Amniotic epithelial cell (primary cell): ENCODE data around the gene MAP3K10.

Experiments
- DNase-seq: peaks from one replicate; pipeline ENCODE4 v3.0.0-alpha.2; 2010; ENCODE audit warnings: low read depth

MAP3K10 gene

GRCh38 chr19:40174092-40174491, 17.1 kb upstream of the MAP3K10 start:
- no peak for DNase-seq

DNA sequence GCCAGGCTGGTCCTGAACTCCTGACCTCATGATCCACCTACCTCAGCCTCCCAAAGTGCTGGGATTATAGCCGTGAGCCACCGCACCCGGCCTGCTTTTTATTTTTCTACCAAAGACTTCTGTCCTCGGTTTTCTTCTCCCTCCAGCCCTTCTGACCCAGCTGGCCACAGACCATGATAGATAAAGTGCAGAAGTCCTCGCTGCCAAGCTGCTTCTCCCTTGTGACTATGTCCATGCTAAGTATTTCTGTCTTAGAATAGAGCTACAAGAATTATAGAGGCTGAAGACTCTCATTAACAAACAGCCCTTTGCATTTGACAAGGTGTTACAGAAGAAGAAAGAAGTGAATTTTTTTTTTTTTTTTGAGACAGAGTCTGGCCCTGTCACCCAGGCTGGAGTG, 15.4 kb upstream of the MAP3K10 start:
- no peak for DNase-seq

GRCh38 chr19:40177286-40178070, 13.7 kb upstream of the MAP3K10 start:
- DNase-seq, result no peak

DNA sequence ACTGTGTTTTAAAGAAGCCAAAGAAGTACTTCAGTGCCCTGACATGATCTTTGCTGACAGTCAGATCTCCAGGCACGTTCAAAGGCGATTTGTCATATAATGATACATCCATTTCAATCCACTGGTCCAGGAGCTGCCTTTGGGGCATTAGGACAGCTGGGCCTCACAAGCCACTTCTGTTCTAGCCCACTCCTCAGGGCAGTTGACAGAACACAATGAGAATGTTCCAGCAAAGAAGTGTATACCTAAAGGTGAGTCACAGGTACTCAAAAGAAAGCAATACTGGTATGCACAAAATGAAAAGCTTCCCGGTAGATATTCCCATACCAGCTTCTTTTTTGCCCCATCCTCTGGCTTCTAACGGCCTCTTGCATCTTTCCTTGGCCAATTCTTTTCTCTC, 12.5 kb upstream of the MAP3K10 start:
- no peak for DNase-seq

DNA sequence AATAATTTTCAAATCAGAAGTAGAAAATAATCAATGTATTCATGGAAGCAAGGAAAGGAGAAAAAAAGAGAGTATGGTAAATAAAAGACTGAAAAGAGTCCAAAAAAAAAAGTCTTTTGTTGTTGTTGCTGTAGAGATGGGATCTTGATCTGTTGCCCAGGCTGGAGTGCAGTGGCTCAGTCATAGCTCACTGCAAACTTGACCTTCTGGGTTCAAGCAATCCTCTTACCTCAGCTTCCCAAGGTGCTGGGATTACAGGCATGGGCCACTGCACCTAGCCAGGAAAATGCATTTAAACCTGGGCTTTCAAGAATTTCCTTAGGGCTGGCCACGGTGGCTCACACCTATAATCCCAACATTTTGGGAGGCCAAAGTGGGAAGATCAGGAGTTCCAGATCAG, 7.0 kb upstream of the MAP3K10 start:
- no peak for DNase-seq

GRCh38 chr19:40191836-40192646, 815 bp downstream of the MAP3K10 start:
- DNase-seq, result no peak

GRCh38 chr19:40192758-40193586, 1.7 kb downstream of the MAP3K10 start:
- DNase-seq, result no peak

- DNase-seq, result no peak
Observed at GRCh38 chr19:40193587-40193849, 2.3 kb downstream of the MAP3K10 start.

- no peak for DNase-seq
Observed at GRCh38 chr19:40198272-40198990, 7.2 kb downstream of the MAP3K10 start.

GRCh38 chr19:40200341-40201099, 9.3 kb downstream of the MAP3K10 start:
- DNase-seq, result peak; percentile 47

- no peak for DNase-seq
Observed at GRCh38 chr19:40204381-40204780, 13.2 kb downstream of the MAP3K10 start.

DNA sequence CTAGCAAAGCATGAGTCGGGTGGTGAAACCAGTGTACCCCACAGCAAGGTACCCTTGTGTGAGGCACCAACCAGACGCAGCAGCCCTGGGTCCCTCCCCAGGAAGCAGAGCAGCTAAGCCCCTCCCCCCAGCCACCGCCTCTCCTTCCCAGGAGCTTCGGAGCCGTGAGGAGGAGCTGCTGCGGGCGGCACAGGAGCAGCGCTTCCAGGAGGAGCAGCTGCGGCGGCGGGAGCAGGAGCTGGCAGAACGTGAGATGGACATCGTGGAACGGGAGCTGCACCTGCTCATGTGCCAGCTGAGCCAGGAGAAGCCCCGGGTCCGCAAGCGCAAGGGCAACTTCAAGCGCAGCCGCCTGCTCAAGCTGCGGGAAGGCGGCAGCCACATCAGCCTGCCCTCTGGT, 14.5 kb downstream of the MAP3K10 start:
- no peak for DNase-seq

DNA sequence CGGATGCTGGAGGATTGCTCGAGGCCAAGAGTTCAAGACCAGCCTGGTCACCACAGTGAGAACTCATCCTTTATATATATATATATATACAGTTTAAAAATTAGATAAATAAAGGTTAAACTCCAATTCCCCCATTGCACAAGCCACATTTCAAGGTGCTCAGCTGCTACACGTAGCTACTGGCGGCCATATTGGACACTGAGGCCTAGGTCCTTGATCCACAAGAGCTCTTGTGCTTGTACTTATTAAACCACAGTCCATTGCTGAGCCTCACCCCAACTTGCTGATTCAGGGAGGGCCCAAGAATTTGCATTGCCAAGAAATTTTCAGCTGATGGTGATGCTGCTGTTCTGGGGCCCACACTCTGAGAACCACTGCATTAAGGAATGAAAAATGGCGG, 17.4 kb downstream of the MAP3K10 start:
- no peak for DNase-seq

- DNase-seq, result no peak
Observed at GRCh38 chr19:40210889-40211288, 19.7 kb downstream of the MAP3K10 start.

DNA sequence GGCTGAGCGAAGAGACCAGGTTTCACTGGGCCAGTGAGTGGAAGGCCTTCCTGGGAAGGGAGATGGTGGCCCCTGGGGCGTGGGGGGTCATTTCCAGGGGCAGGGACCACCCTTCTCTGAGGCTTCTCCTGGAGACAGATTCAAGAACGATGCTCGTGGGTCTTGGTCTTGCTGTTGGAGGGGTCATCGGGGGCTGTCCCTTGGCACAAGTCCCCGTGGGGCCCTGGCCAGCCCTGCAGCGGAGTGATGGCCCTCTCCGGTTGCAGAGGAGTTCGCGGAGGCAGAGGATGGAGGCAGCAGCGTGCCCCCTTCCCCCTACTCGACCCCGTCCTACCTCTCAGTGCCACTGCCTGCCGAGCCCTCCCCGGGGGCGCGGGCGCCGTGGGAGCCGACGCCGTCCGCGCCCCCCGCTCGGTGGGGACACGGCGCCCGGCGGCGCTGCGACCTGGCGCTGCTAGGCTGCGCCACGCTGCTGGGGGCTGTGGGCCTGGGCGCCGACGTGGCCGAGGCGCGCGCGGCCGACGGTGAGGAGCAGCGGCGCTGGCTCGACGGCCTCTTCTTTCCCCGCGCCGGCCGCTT, 22.1 kb downstream of the MAP3K10 start:
- no peak for DNase-seq

DNA sequence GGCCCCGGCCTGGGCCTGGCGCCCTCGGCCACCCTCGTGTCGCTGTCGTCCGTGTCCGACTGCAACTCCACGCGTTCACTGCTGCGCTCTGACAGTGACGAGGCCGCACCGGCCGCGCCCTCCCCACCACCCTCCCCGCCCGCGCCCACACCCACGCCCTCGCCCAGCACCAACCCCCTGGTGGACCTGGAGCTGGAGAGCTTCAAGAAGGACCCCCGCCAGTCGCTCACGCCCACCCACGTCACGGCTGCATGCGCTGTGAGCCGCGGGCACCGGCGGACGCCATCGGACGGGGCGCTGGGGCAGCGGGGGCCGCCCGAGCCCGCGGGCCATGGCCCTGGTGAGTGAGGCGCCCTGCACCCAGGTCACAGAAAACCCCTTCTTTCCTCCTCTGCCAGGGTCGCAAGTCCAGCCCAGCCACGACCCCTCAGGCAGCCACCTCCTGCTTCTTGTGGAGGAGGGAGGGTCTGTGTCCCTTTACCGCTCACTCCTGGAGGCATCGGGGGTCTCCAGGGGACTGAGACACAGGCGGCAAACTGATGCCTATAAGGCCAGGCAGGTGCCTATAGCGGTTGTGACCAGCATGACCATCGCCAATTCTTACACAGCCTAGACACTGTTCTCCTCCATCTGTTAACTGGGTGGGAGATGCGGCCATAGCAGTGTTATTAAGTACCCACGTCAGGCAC, 22.8 kb downstream of the MAP3K10 start:
- no peak for DNase-seq

GRCh38 chr19:40214936-40215335, 23.7 kb downstream of the MAP3K10 start:
- DNase-seq, result no peak

DNA sequence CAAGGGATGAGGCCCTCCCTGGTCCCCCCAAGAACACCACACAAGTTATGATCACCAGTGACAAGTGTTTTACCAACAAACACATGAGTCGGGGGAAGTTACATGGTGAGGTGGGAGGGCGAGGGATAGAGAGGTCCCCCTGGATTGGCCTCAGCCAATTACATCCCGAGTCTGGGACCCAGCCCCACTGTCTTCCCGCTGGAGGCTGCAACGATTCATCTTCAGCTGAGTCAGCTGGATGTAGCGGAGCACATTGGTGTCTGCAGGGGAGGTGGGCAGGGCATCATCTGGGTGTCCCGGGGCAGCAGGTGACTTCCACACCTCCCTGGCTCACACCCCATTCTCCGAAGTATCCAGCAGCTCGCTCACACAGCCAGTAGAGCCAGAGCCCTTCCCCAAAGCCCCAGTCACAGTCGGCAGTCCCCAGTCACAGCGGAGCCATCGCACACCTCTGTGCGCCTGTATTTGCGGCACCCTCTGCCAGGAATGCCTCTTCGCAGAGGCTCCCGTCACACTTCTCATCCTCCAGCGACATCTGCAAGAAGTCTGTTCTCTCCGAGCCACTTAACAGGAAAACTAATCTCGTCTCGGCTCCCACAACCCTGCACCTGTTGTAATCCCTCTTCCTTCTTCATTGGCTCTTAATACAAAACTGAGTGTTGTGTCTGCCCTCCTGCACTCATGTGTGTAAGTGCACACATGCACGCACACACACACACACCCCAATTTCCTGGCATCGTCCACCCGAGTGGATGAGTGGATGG, 25.0 kb downstream of the MAP3K10 start:
- DNase-seq, result no peak

DNA sequence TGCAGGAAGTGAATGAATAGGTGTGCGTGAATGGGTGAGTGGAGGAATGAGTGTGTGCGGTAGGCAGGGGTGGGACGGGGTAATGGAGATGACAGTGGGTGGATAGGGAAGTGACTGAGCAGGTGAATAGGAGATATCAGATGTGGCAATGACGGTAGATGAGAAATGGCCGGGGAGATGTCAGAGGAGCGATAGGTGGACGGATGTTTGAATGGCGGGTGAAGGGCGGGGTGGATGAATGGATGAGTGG, 25.5 kb downstream of the MAP3K10 start:
- DNase-seq, result no peak
